Loucy (cell line): Measurements from ENCODE around the gene OXCT1.
"Not testable (repeated sequence)": the region's sequence is repeated elsewhere in the genome, so short reads cannot be mapped to it uniquely, and the experiment has no call there.

Source experiments
- H2AFZ ChIP-seq: fragments of 200-600 bp; sonication (generic); 2 replicates; pipeline ENCODE4 v1.6.0; 2016; ENCODE audit warnings: antibody characterized with exemption, mild to moderate bottlenecking, low read length, moderate library complexity
- H3F3A ChIP-seq: fragments of 200-600 bp; 2 replicates; pipeline ENCODE4 v1.6.0; 2016; ENCODE audit warnings: antibody characterized with exemption, low read depth, mild to moderate bottlenecking
- H3K27me3 ChIP-seq: fragments of 200-600 bp; sonication (generic); 2 replicates; pipeline ENCODE4 v1.6.1; 2014; ENCODE audit warnings: low read length, mild to moderate bottlenecking; ENCODE audit not compliant: insufficient read depth, poor library complexity, severe bottlenecking
- H3K36me3 ChIP-seq: fragments of 200-600 bp; sonication (generic); 2 replicates; pipeline ENCODE4 v1.6.1; 2016; ENCODE audit warnings: low read length; ENCODE audit not compliant: insufficient read depth
- H3K4me1 ChIP-seq: fragments of 200-600 bp; sonication (generic); 2 replicates; pipeline ENCODE4 v1.5.1; 2014; ENCODE audit warnings: low read length, mild to moderate bottlenecking; ENCODE audit not compliant: insufficient read depth, poor library complexity, severe bottlenecking
- H3K4me2 ChIP-seq: fragments of 200-600 bp; sonication (generic); 2 replicates; pipeline ENCODE4 v1.6.0; 2014; ENCODE audit warnings: antibody characterized with exemption, low read length, low read depth, mild to moderate bottlenecking; ENCODE audit not compliant: poor library complexity, severe bottlenecking
- H3K4me3 ChIP-seq: fragments of 200-600 bp; sonication (generic); 2 replicates; pipeline ENCODE4 v1.5.1; 2014; ENCODE audit warnings: low read length, mild to moderate bottlenecking, mixed read lengths; ENCODE audit not compliant: poor library complexity, severe bottlenecking
- H3K79me2 ChIP-seq: fragments of 200-600 bp; sonication (generic); 2 replicates; pipeline ENCODE4 v1.6.1; 2014; ENCODE audit warnings: low read length; ENCODE audit not compliant: insufficient read depth
- H3K9ac ChIP-seq: fragments of 200-600 bp; sonication (generic); 2 replicates; pipeline ENCODE4 v1.6.0; 2014; ENCODE audit warnings: mild to moderate bottlenecking, low read depth, low read length, moderate library complexity; ENCODE audit not compliant: poor library complexity, severe bottlenecking
- H3K9me2 ChIP-seq: fragments of 200-600 bp; sonication (generic); replicated peaks from 2 replicates; pipeline ENCODE4 v1.6.1; 2016; ENCODE audit warnings: low read depth, low read length, mixed read lengths
- H3K9me3 ChIP-seq: fragments of 200-600 bp; sonication (generic); 2 replicates; pipeline ENCODE4 v1.6.1; 2014; ENCODE audit warnings: mild to moderate bottlenecking, antibody characterized with exemption, low read length, low read depth; ENCODE audit not compliant: insufficient read depth
- H4K20me1 ChIP-seq: fragments of 200-600 bp; sonication (generic); 2 replicates; pipeline ENCODE4 v1.6.0; 2014; ENCODE audit warnings: antibody characterized with exemption, low read length, mild to moderate bottlenecking; ENCODE audit not compliant: insufficient read depth, poor library complexity, severe bottlenecking
- EZH2phosphoT487 ChIP-seq: fragments of 200-600 bp; IDR thresholded peaks from 2 replicates; pipeline ENCODE4 v1.6.1; 2018; ENCODE audit warnings: antibody characterized with exemption, mild to moderate bottlenecking, moderate library complexity, borderline replicate concordance
- TF ChIP-seq, protein P1 (sequence below): fragments of 200-600 bp; sonication (generic); conservative IDR thresholded peaks from 2 replicates; pipeline ENCODE4 v1.5.1; 2014; ENCODE audit warnings: mild to moderate bottlenecking, antibody characterized with exemption, low read length

OXCT1 gene

GRCh38 chr5:41817625-41818301 lies 52.5 kb downstream of the OXCT1 start:
- no peak overlapping the region for H3K4me3 ChIP-seq
- no peak overlapping the region for H3K9ac ChIP-seq
- TF ChIP-seq, protein P1, sequence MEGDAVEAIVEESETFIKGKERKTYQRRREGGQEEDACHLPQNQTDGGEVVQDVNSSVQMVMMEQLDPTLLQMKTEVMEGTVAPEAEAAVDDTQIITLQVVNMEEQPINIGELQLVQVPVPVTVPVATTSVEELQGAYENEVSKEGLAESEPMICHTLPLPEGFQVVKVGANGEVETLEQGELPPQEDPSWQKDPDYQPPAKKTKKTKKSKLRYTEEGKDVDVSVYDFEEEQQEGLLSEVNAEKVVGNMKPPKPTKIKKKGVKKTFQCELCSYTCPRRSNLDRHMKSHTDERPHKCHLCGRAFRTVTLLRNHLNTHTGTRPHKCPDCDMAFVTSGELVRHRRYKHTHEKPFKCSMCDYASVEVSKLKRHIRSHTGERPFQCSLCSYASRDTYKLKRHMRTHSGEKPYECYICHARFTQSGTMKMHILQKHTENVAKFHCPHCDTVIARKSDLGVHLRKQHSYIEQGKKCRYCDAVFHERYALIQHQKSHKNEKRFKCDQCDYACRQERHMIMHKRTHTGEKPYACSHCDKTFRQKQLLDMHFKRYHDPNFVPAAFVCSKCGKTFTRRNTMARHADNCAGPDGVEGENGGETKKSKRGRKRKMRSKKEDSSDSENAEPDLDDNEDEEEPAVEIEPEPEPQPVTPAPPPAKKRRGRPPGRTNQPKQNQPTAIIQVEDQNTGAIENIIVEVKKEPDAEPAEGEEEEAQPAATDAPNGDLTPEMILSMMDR: no peak
- no peak for TF ChIP-seq EZH2phosphoT487
- 0 out of 2 replicates have a peak, but pooled peaks cover under 1% of the 10 kb centered on the region for H3K36me3 ChIP-seq
- H3K4me2 ChIP-seq: no peak overlapping the region
- no peaks in the 10 kb centered on the region for H3K27me3 ChIP-seq
- H3K9me2 ChIP-seq: no peaks in the 10 kb centered on the region
- H3K4me1 ChIP-seq: peaks cover 6% of the 10 kb centered on the region
- no peaks in the 10 kb centered on the region for H4K20me1 ChIP-seq
- H3K9me3 ChIP-seq: no peaks in the 10 kb centered on the region
- H2AFZ ChIP-seq: no peak overlapping the region
- H3F3A ChIP-seq: no peaks in the 10 kb centered on the region
- H3K79me2 ChIP-seq: no peaks in the 10 kb centered on the region

GRCh38 chr5:41815663-41816229 lies 54.5 kb downstream of the OXCT1 start:
- no peaks in the 10 kb centered on the region for H3K27me3 ChIP-seq
- H3K36me3 ChIP-seq: 0 out of 2 replicates have a peak, but pooled peaks cover under 1% of the 10 kb centered on the region
- H2AFZ ChIP-seq: no peak overlapping the region
- no peaks in the 10 kb centered on the region for H3F3A ChIP-seq
- H3K9ac ChIP-seq: no peak overlapping the region
- TF ChIP-seq, protein P1: no peak
- TF ChIP-seq EZH2phosphoT487: no peak
- H3K4me1 ChIP-seq: peaks cover 2% of the 10 kb centered on the region
- H3K4me3 ChIP-seq: no peak overlapping the region
- H3K79me2 ChIP-seq: 0 out of 2 replicates have a peak, but pooled peaks cover 2% of the 10 kb centered on the region
- H3K4me2 ChIP-seq: no peak overlapping the region
- no peaks in the 10 kb centered on the region for H3K9me2 ChIP-seq
- no peaks in the 10 kb centered on the region for H4K20me1 ChIP-seq
- no peaks in the 10 kb centered on the region for H3K9me3 ChIP-seq

DNA sequence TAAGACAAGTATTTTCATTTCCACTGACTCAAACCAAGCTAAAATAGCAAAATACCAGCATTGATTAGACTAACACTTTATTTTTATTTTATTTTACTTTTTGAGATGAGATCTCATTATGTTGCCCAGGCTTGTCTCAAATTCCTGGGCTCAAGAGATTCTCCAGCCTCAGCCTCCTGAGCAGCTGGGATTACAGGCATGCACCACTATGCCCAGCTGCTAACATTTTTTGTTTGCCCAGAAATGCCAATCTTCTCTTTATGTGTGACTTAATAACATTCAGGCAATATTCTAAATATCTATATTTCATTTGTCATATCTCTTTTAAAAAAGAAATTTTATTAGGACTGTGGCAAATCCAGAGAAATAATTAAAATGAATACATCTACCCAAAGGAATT lies 55.0 kb downstream of the OXCT1 start:
- H3K4me2 ChIP-seq: no peak overlapping the region
- H3K4me3 ChIP-seq: no peak overlapping the region
- no peak overlapping the region for H3K9ac ChIP-seq
- no peaks in the 10 kb centered on the region for H4K20me1 ChIP-seq
- H3K27me3 ChIP-seq: no peaks in the 10 kb centered on the region
- no peaks in the 10 kb centered on the region for H3F3A ChIP-seq
- no peaks in the 10 kb centered on the region for H3K9me3 ChIP-seq
- no peaks in the 10 kb centered on the region for H3K4me1 ChIP-seq
- 0 out of 2 replicates have a peak, but pooled peaks cover 6% of the 10 kb centered on the region for H3K79me2 ChIP-seq
- no peak overlapping the region for H2AFZ ChIP-seq
- H3K9me2 ChIP-seq: no peaks in the 10 kb centered on the region
- H3K36me3 ChIP-seq: 0 out of 2 replicates have a peak, but pooled peaks cover 3% of the 10 kb centered on the region
- TF ChIP-seq, protein P1: no peak
- no peak for TF ChIP-seq EZH2phosphoT487

DNA sequence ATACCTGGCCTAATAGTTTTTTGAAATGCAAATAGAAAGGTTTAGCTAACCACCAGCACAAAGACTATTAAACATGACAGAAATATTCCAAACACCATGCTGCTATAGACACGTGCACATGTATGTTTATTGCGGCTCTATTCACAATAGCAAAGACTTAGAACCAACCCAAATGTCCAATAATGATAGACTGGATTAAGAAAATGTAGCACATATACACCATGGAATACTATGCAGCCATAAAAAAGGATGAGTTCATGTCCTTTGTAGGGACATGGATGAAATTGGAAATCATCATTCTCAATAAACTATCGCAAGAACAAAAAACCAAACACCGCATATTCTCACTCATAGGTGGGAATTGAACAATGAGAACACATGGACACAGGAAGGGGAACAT lies 55.9 kb downstream of the OXCT1 start:
- not testable (repeated sequence) for H3K9me3 ChIP-seq, H3K9me2 ChIP-seq, H3K79me2 ChIP-seq, H3K4me3 ChIP-seq, H3K4me1 ChIP-seq, H3K27me3 ChIP-seq, H3K36me3 ChIP-seq, H2AFZ ChIP-seq, H4K20me1 ChIP-seq, H3F3A ChIP-seq, H3K4me2 ChIP-seq, H3K9ac ChIP-seq
